ENCODE results near the gene NLN. TPM values are rescaled to one million over a fixed set of nuclear protein-coding genes. Genes with fewer than 3 reads are reported as not detected.
"Not testable (repeated sequence)": the region's sequence is repeated elsewhere in the genome, so short reads cannot be mapped to it uniquely, and the experiment has no call there.

Gene NLN
- 10 to 100 TPM in 3 of 4 donors, 1 to 10 TPM in 1; 8.7 to 17.5 (median 13.1) TPM for total RNA-seq

DNA sequence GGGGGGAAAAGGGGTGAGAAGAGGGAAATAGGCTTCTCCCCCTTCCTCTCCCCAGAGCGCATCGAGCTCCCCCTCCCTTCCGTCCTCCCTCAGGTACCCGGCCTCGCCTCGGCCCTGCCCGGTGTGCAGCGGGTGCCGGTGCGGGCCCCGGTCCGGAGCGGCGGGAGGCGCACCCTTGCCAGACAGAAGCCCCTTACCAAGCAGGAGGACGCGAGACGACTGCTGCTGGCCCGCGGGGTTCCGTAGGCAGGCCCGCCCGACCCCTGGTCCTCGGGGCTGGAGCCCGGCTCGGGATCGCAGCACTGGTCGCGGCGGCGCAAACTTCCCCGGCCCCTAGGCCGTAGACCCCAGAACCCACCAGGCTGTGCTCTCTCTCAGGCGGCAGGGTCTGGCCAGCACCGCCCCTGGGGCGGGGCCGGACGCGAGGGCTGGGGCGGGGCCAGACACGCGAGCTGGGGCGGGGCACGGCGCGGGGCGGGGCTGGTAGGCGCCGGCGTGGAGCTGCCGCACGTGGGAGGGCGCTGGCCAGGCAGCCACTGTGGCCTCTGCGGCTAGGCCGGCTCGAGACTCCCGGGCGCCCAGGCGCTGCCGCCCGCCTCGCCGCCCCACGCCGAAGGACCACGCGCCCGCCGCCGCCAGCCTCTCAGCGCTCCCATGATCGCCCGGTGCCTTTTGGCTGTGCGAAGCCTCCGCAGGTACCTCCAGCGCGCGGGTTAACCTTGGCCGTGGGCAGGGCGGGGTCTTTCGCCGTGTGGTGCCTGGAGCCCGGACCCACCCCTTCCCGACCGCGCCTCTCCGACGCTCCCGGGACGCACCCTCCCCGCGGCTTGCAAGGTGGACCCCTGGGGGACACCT lies at the start of gene NLN, which contains the start of gene SGTB:
TSS of gene NLN (plus strand) at position 486 of the 855 bp plus-strand sequence. CDS start at position 655, 169 bp downstream.
TSS of gene SGTB (minus strand) at position 390 of the 855 bp plus-strand sequence. CDS start 1,302 bp downstream, outside the sequence.
- Histone ChIP-seq H3K36me3 (no peaks in the 10 kb centered on the region), H3K27ac (peak within 1 kb of the TSS; percentile 34 to 77 (median 72)), H3K9me3 (no peaks in the 10 kb centered on the region), H3K4me1 (peaks cover 3 to 5% of the 10 kb centered on the region in 2 donors), H3K27me3 (no peaks in the 10 kb centered on the region), H3K4me3 (replicated peaks in 1 of 3) (peak within 1 kb of the TSS; percentile 90 to 92 (median 90))
- intact Hi-C loops (cut with DNase I) = no loop called here
- peak; percentile 82 to 83 for DNase-seq
- TF ChIP-seq POLR2A (IDR thresholded peaks at IDR 0.05) = peak; percentile 10 to 74
- TF ChIP-seq, protein P1, sequence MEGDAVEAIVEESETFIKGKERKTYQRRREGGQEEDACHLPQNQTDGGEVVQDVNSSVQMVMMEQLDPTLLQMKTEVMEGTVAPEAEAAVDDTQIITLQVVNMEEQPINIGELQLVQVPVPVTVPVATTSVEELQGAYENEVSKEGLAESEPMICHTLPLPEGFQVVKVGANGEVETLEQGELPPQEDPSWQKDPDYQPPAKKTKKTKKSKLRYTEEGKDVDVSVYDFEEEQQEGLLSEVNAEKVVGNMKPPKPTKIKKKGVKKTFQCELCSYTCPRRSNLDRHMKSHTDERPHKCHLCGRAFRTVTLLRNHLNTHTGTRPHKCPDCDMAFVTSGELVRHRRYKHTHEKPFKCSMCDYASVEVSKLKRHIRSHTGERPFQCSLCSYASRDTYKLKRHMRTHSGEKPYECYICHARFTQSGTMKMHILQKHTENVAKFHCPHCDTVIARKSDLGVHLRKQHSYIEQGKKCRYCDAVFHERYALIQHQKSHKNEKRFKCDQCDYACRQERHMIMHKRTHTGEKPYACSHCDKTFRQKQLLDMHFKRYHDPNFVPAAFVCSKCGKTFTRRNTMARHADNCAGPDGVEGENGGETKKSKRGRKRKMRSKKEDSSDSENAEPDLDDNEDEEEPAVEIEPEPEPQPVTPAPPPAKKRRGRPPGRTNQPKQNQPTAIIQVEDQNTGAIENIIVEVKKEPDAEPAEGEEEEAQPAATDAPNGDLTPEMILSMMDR (IDR thresholded peaks at IDR 0.05) = no peak
- WGBS, 2 donors = 1 to 2% methylated on average over 22 to 30 of the region's 92 CpGs

DNA sequence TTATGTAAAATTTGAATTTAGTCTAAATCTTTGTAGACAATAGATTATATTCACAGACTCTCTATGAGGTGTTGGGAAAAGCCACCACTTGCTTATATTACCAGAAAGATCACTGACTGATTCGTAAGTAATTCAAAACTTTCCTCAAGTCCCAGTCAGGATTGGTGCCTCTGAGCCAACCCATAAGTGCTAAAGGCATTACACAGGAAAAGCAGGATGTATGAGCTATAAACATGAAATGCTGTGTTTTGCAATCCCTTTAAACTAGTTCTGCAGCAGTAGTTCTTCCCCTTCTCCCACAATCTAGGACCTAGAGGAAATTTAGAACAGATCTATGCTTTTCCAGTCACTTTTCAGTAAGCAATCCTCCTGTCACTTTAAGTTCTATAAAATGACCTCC lies 49.2 kb upstream of the NLN start:
- Histone ChIP-seq H3K9me3 (no peaks in the 10 kb centered on the region), H3K4me1 (no peaks in the 10 kb centered on the region), H3K27ac (no peak overlapping the region), H3K27me3 (no peaks in the 10 kb centered on the region), H3K36me3 (no peaks in the 10 kb centered on the region), H3K4me3 (replicated peaks in 1 of 3) (no peak overlapping the region)
- DNase-seq = no peak
- intact Hi-C loops (cut with DNase I) = no loop called here
- whole genome bisulfite sequencing, 2 donors = 89 to 100% methylated on average over 1 of the region's 1 CpG
- no peak for TF ChIP-seq POLR2A (IDR thresholded peaks at IDR 0.05)
- TF ChIP-seq, protein P1 (IDR thresholded peaks at IDR 0.05) = no peak

DNA sequence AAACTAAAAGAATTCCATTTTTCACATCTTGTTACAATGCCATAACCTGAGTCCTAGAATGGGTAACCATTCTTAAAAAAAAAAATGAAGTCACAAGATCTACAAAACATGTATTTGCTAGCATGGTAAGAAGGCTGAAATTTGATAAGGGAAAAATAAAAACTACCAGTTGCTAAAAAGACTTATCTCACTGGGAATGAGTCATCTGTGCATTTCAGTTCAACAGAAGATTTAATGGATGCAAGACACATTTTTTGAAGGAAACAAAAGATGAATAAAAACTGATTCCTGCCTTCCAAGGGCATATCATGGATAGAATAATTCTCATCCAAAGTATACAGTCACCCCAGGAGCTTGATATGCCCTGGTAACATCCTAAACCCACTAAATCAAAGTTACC lies 47.3 kb upstream of the NLN start:
- peaks cover 0 to 5% of the 10 kb centered on the region in 2 donors for H3K36me3 ChIP-seq
- intact Hi-C loops (cut with DNase I) = no loop called here
- H3K27ac ChIP-seq = no peak overlapping the region
- H3K9me3 ChIP-seq = no peaks in the 10 kb centered on the region
- no peaks in the 10 kb centered on the region for H3K27me3 ChIP-seq
- no peak overlapping the region for H3K4me3 ChIP-seq (replicated peaks in 1 of 3)
- TF ChIP-seq, protein P1 (IDR thresholded peaks at IDR 0.05) = no peak
- TF ChIP-seq POLR2A (IDR thresholded peaks at IDR 0.05) = no peak
- H3K4me1 ChIP-seq = no peaks in the 10 kb centered on the region
- DNase-seq = no peak

DNA sequence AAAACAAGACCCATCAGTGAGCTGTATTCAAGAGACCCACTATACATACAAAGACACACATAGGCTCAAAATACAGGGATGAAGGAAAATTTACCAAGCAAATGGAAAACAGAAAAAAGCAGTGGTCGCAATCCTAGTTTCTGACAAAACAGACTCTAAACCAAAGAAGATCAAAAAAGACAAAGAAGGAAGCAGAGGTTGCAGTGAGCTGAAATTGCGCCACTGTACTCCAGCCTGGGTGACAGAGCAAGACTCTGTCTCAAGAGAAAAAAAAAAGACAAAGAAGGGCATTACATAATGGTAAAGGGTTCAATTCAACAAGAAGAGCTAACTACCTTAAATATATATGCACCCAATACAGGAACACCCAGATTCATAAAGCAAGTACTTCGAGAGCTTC lies 45.9 kb upstream of the NLN start:
- 90 to 99% methylated on average over 3 of the region's 3 CpGs for WGBS, 2 donors
- peaks cover 0 to 14% of the 10 kb centered on the region in 2 donors for H3K36me3 ChIP-seq
- intact Hi-C loops (cut with DNase I); H3K9me3 ChIP-seq; DNase-seq; H3K27me3 ChIP-seq; H3K4me3 ChIP-seq (replicated peaks in 1 of 3); H3K4me1 ChIP-seq; H3K27ac ChIP-seq: not testable (repeated sequence)

DNA sequence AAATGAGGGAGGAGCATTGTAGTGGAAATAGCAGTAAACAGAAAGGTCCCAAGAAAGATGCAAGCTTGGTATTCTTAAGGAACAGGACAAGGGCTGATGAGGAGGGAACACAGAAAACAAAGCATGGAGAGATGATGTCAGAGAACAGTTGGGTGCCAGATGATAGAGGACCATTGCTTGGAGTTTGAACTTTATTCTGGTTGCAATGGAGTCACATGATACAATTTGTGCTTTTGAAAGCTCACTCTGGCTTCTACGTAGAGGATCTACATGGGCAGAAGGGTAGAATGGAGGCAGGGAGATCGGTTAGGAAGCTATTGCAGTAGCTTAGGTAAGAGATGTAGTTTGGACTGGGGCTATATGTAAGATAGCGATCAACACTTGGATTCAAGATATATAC lies 39.9 kb upstream of the NLN start:
- Histone ChIP-seq H3K36me3 (peaks cover 0 to 14% of the 10 kb centered on the region in 2 donors), H3K4me1 (no peaks in the 10 kb centered on the region), H3K27ac (no peak overlapping the region), H3K4me3 (replicated peaks in 1 of 3) (no peak overlapping the region), H3K27me3 (no peaks in the 10 kb centered on the region), H3K9me3 (no peaks in the 10 kb centered on the region)
- DNase-seq = no peak
- intact Hi-C loops (cut with DNase I) = no loop called here
- TF ChIP-seq, protein P1 (IDR thresholded peaks at IDR 0.05) = no peak
- no peak for TF ChIP-seq POLR2A (IDR thresholded peaks at IDR 0.05)
- WGBS, 2 donors = 96 to 98% methylated on average over 3 of the region's 3 CpGs

All from thyroid gland (tissue), 4 donors.